Cardiac fibroblast (primary cell): ENCODE data around the gene PIP5K1B.

ENCODE experiments used
- DNase-seq, 2 donors: peaks; one replicate each; pipeline versions ENCODE4 v3.0.0 to v3.0.0-alpha.2; 2010; ENCODE audit warnings: low read depth in 2 of 2
- H3K4me3 ChIP-seq, 2 donors: replicated peaks in 1 of 2; 1 replicate in 1 of 2; 2 replicates in 1 of 2; pipeline ENCODE4 v1.5.1; 2011; ENCODE audit warnings: low read depth in 2 of 2, low read length in 2 of 2, mild to moderate bottlenecking in 2 of 2, moderate library complexity in 1 of 2
- TF ChIP-seq, protein P1 (sequence below): IDR thresholded peaks from one replicate; pipeline ENCODE4 v1.5.1; 2011; ENCODE audit warnings: low read depth, mild to moderate bottlenecking, low read length, inconsistent platforms

PIP5K1B gene

GRCh38 chr9:68678430-68678829 is 26.6 kb upstream of the PIP5K1B start:
- TF ChIP-seq, protein P1, sequence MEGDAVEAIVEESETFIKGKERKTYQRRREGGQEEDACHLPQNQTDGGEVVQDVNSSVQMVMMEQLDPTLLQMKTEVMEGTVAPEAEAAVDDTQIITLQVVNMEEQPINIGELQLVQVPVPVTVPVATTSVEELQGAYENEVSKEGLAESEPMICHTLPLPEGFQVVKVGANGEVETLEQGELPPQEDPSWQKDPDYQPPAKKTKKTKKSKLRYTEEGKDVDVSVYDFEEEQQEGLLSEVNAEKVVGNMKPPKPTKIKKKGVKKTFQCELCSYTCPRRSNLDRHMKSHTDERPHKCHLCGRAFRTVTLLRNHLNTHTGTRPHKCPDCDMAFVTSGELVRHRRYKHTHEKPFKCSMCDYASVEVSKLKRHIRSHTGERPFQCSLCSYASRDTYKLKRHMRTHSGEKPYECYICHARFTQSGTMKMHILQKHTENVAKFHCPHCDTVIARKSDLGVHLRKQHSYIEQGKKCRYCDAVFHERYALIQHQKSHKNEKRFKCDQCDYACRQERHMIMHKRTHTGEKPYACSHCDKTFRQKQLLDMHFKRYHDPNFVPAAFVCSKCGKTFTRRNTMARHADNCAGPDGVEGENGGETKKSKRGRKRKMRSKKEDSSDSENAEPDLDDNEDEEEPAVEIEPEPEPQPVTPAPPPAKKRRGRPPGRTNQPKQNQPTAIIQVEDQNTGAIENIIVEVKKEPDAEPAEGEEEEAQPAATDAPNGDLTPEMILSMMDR: no peak
- no peak for DNase-seq
- no peak overlapping the region for H3K4me3 ChIP-seq

GRCh38 chr9:68683433-68683832 is 21.6 kb upstream of the PIP5K1B start:
- TF ChIP-seq, protein P1: no peak
- H3K4me3 ChIP-seq: no peak overlapping the region
- no peak for DNase-seq

GRCh38 chr9:68685213-68685612 is 19.8 kb upstream of the PIP5K1B start:
- DNase-seq: no peak
- TF ChIP-seq, protein P1: no peak
- H3K4me3 ChIP-seq: no peak overlapping the region

DNA sequence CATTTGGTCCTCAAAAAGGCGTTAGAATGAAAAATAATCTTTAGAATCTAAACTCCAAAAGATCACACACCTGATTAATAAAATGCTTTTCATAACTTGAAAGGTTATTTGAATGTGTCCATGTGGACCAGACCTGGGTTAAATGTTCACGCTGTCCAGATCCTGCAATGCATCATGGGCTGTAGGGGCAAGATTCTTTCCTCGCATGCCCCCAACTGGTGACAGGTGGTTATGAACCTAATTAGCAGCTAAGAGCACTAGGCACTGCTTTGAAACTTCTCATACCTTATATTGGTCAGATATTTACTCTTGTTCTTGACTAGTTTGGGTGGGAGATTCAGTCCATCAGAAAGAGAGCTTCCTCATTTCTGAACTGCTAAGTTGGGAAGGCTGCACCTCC is 19.3 kb upstream of the PIP5K1B start:
- no peak for DNase-seq
- TF ChIP-seq, protein P1: peak; percentile 5

DNA sequence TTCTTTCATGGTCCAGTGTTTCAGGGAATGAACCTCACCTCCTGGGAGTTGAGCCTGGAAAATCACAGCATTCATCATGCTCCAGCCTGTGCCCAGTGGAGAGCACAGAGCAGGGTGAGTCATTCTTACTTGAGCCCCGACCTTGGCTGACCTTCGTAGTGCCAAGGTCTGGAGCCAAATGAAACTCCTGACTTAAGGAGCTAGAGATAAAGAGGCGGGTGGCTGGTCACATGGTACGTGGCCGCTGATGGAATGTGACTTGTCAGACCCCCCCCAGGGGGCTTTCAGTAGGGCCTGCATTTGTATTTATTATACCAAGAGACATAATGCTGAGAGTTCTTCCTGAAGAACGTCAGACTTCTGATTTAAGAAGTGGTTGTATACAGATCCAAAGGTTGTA is 15.0 kb upstream of the PIP5K1B start:
- H3K4me3 ChIP-seq: no peak overlapping the region
- TF ChIP-seq, protein P1: no peak
- peak in 1 of 2 donors; percentile 74 for DNase-seq

More for the DNA sequence above, 19.3 kb upstream of the PIP5K1B start:
- H3K4me3 ChIP-seq: no peak overlapping the region

DNA sequence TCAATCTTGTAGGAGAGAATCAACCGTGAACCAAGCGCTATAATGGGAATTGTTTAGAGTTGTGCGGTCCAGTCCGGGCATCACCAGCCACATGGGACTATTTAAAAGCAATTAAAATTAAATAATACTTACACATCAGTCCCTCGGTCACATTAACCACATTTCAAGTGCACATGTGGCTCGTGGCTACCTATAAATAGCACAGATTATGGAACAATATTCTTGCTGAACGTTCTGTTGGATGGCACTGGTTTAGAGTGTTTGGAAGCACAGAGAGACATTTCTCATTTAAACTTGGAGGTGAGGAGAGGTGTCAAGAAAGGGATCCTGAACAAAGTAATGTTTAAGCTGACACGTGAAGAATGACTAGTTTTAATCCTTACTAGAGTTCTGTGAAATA is 12.5 kb upstream of the PIP5K1B start:
- DNase-seq: no peak
- TF ChIP-seq, protein P1: no peak
- no peak overlapping the region for H3K4me3 ChIP-seq

DNA sequence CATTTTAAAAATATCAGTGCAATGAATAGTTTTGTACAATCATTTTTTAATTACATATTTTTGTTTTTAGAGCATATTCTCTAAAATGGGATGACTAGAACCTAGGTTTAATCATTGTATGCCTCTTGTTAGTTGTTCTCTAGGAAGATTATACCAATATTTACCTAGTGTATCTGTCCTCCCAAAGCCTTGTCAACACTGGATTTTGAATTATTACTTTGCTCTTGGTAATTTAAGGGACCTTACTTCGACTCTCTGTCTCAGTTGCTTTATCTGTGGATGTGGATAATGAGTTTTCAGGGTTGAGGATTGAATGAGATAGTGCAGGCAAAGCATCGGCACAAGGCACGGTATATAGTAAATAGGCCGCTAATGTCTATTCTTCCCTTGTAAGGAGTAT is 10.9 kb upstream of the PIP5K1B start:
- no peak overlapping the region for H3K4me3 ChIP-seq
- TF ChIP-seq, protein P1: no peak
- no peak for DNase-seq
